Medulla oblongata (tissue), 1 donor: ENCODE data around the gene ATG5.
"Not testable (repeated sequence)": the region's sequence is repeated elsewhere in the genome, so short reads cannot be mapped to it uniquely, and the experiment has no call there.

Source experiments
- DNase-seq: peaks from one replicate; pipeline ENCODE4 v3.0.0-alpha.2; 2015; ENCODE audit errors: extremely low spot score

ATG5 gene

GRCh38 chr6:106309766-106310373 is 15.7 kb downstream of the ATG5 start:
- no peak for DNase-seq

DNA sequence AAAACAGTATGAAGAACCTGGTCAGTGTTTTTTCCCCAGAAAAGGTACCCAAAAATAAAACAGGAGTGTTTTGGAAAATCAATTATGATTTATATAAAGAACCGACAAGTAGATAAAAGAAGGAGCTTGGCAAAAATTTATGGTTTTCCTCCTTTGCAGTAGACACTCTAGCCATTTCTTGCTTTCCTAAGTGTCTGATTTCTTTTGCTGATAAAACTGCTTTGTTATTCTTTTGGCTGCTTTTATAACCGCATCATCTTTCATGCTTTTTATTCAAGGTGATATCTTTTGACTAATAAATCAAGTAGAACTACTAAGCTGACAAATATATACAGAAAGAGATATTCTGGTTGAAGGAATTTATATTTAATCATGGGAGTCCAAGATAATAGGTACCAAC is 16.6 kb downstream of the ATG5 start:
- no peak for DNase-seq

GRCh38 chr6:106305740-106306139 is 19.8 kb downstream of the ATG5 start:
- DNase-seq, result no peak

GRCh38 chr6:106300944-106301343 is 24.6 kb downstream of the ATG5 start:
- peak; percentile 55 for DNase-seq

- no peak for DNase-seq
These were observed 25.4 kb downstream of the ATG5 start for GRCh38 chr6:106300020-106300780.

DNA sequence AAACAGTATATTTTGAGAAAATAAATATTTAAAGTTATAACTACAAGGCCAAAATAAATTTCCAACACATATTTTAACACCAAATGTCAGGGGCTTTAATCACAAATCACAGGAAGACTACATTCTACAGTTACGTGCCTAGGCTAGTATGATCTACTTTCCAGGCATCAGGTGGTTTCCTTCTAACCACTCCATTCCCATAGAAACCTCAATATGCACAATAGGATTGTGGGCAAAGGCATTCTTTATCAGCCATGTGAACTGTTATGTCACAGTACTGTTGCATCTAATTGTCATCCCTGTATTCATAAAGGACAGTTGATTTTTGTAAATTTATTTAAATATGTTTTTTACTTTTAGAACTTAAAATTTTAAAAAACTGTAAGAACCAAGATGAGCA is 32.4 kb downstream of the ATG5 start:
- DNase-seq, result no peak

DNA sequence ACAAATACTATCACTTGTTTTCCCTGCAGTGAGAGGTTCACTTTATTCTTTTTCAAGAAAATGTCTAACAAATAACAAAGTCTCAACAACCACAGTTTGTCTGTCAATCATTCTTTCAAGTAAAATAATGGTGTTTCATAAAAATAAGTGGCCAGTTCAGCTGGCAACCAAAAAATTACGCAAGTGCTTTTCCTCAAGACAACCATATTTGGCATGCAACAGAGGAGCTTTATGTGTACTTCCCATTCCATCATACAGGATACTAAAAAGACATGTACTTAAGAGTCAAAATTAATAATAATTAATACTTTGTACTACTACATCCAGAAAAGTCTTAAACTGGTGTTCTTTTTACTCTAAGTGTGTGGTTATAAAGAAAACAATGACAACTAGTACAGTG is 34.6 kb downstream of the ATG5 start:
- DNase-seq, result no peak

- no peak for DNase-seq
These were observed 35.5 kb downstream of the ATG5 start for GRCh38 chr6:106290032-106290431.

GRCh38 chr6:106287215-106287614 is 38.3 kb downstream of the ATG5 start:
- no peak for DNase-seq

DNA sequence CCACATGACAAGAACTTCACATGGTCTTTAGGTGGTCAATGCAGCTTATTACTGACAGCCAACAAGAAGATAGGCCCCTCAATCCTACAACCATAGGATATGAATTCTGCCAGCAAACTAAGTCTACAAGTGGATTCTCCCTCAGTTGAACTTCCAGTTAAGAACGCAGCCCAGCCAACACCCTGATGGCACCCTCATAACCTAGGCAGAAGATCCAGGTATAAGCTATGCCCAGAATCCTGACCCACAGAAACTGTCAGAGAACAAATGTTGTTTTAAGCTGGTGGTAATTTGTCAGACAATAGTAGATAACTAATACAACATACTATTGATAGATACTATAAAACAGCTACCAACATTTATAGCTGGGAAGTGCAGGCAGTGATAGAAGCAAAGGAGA is 38.8 kb downstream of the ATG5 start:
- no peak for DNase-seq

DNA sequence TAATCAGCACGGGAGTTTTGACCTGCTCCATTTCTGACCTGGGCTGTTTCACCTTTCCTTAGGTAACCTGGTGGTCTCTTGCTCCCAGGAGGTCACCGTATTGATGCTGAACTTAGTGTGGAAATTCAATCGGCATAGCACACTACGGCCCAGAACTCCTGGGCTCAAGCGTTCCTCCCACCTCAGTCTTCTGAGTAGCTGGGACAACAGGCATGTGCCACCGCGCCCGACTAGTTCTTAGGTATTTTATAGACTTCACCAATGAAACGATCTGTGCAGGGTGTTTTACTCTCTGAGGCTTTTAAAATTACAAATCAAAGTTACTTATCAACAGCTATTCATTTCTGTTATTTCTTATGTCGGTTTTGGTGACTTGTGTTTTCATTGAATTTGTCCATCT is 42.1 kb downstream of the ATG5 start:
- DNase-seq, result no peak

- no peak for DNase-seq
These were observed 43.9 kb downstream of the ATG5 start for GRCh38 chr6:106281661-106282060.

GRCh38 chr6:106281088-106281487 is 44.5 kb downstream of the ATG5 start:
- no peak for DNase-seq

DNA sequence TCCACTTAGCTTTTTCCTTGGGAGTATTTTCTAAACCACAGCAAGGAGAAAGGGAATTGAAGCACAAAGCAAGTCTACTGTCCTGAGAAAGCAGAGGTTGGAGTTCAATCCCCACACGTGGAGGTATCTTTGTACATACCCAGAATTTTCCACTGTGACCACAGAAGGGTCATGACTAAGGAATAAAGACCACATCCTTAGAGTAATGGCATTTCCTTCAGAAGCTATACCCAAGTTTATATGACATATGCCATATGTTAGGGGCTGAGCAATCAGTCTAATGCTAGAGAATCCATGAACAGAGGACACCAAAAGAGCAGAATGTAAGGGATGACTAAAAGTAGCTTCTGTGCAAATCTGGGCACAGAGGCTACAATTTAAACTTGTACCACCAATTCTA is 46.4 kb downstream of the ATG5 start:
- no peak for DNase-seq

DNA sequence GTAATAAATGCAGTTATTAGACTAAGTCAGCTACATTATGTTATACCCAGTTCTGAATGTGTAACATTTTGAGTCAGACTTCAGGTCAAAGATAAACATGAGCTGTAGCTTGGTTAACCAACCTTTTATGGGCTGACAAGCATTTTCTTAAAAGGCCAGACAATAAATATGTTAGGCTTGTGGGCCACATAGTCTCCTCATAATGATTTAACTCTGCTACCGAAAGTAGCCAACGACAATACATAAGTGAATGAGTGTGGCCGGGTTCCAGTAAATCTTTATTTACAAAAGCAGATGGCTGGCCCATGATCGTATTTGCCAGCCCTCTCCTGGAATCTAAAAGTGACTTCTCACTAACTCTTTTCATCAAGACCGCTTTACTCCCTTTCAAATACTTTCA is 49.9 kb downstream of the ATG5 start:
- no peak for DNase-seq

GRCh38 chr6:106273087-106273486 is 52.5 kb downstream of the ATG5 start:
- no peak for DNase-seq

DNA sequence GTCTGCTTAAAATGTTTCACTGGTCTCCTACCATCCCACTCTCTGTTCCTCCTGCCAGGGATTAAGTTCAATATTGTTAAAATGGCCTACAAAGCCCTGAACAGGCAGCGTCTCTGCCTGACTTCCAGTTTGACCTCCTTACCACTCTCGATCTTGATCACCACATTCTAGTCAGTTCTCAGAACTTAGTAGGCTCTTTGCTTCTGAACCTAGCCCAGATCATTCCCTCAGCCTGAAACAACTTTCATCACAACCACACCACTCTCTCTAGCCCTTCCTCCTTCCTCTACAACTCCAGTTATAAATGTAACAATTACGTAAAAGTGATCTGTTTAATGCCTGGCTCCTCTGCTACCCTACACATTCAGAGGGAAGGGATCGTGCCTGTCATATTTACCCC is 53.3 kb downstream of the ATG5 start:
- no peak for DNase-seq

GRCh38 chr6:106270414-106270813 is 55.1 kb downstream of the ATG5 start:
- no peak for DNase-seq

DNA sequence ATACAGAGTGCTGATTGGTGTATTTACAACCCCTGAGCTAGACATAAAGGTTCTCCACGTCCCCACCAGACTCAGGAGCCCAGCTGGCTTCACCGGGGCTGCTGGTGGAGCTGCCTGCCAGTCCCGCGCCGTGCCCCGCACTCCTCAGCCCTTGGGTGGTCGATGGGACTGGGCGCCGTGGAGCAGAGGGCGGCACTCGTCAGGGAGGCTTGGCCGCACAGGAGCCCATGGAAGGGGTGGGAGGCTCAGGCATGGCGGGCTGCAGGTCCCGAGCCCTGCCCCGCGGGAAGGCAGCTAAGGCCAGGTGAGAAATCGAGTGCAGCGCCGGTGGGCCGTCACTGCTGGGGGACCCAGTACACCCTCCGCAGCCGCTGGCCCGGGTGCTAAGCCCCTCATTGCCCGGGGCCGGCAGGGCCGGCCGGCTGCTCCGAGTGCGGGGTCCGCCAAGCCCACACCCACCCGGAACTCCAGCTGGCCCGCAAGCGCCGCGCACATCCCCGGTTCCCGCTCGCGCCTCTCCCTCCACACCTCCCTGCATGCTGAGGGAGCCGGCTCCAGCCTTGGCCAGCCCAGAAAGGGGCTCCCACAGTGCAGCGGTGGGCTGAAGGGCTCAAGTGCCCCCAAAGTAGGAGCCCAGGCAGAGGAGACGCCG is 56.2 kb downstream of the ATG5 start:
- DNase-seq, result not testable (repeated sequence)

DNA sequence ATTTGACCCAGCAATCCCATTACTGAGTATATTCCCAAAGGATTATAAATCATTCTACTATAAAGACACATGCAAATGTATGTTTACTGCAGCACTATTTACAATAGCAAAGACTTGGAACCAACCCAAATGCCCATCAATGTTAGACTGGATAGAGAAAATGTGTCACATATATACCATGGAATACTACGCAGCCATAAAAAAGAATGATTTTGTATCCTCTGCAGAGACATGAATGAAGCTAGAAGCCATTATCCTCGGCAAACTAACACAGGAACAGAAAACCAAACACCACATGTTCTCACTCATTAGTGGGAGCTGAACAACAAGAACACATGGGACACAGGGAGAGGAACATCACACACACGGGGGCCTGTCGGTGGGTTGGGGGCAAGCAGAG is 57.1 kb downstream of the ATG5 start:
- DNase-seq, result not testable (repeated sequence)

- not testable (repeated sequence) for DNase-seq
These were observed 61.1 kb downstream of the ATG5 start for GRCh38 chr6:106264433-106264832.

DNA sequence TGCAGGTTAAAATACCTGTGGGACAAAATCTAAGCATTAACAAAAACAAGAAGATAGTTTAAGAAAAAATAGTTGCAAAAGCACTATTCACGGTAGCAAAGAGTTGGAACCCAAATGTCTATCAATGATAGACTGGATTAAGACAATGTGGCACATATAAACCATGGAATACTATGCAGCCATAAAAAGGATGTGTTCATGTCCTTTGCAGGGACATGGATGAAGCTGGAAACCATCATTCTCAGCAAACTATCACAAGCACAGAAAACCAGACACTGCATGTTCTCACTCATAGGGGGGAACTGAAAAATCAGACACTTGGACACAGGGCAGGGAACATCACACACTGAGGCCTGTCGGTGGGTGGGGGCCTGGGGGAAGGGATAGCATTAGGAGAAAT is 65.8 kb downstream of the ATG5 start:
- not testable (repeated sequence) for DNase-seq

DNA sequence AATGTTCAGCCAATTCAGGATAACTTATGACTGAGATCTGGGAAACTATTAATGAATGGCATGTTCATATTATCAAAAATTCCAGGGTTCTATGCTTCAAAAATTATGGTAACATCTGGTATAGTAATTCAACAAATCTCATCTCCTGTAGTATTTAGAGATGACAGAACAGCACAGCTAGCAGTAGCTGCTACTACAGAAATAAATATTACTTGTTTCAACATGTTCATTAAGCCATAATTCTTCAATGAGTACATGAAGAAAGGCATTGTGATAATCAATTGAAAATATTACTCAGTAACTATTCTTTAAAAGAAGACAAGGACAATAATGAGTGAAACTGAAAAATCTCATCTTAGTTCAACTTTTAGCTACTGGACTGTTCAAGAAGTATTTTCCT is 66.8 kb downstream of the ATG5 start:
- no peak for DNase-seq
